GM19452 (cell line): ENCODE data around the gene KCNN3.
A peak's percentile ranks its signal among the peaks of the same experiment; 100 is the strongest.

Source experiments
- ATAC-seq: cut with Tn5 transposase; IDR thresholded peaks from one replicate; pipeline ENCODE4 v1.9.1; 2021; ENCODE audit not compliant: unreplicated experiment

The KCNN3 gene

GRCh38 chr1:154861607-154862094 lies 8.4 kb downstream of the KCNN3 start:
- ATAC-seq = no peak

- ATAC-seq = peak; percentile 62
Observed at GRCh38 chr1:154860156-154860870, 9.8 kb downstream of the KCNN3 start.

GRCh38 chr1:154859786-154860155 lies 10.3 kb downstream of the KCNN3 start:
- peak; percentile 32 for ATAC-seq

GRCh38 chr1:154859151-154859785 lies 10.8 kb downstream of the KCNN3 start:
- ATAC-seq = no peak

- no peak for ATAC-seq
Observed at GRCh38 chr1:154857441-154858215, 12.5 kb downstream of the KCNN3 start.

- ATAC-seq = no peak
Observed at GRCh38 chr1:154857022-154857421, 13.1 kb downstream of the KCNN3 start.

- no peak for ATAC-seq
Observed at GRCh38 chr1:154856544-154856943, 13.5 kb downstream of the KCNN3 start.

- no peak for ATAC-seq
Observed at GRCh38 chr1:154856049-154856448, 14.0 kb downstream of the KCNN3 start.

GRCh38 chr1:154855186-154855851 lies 14.8 kb downstream of the KCNN3 start:
- ATAC-seq = no peak

GRCh38 chr1:154852845-154853244 lies 17.2 kb downstream of the KCNN3 start:
- no peak for ATAC-seq

GRCh38 chr1:154851392-154852177 lies 18.5 kb downstream of the KCNN3 start:
- no peak for ATAC-seq

GRCh38 chr1:154849645-154850131 lies 20.4 kb downstream of the KCNN3 start:
- ATAC-seq = no peak

GRCh38 chr1:154848983-154849382 lies 21.1 kb downstream of the KCNN3 start:
- ATAC-seq = no peak

- no peak for ATAC-seq
Observed at GRCh38 chr1:154847891-154848290, 22.2 kb downstream of the KCNN3 start.

GRCh38 chr1:154846565-154847442 lies 23.3 kb downstream of the KCNN3 start:
- ATAC-seq = no peak

- no peak for ATAC-seq
Observed at GRCh38 chr1:154845879-154846278, 24.2 kb downstream of the KCNN3 start.

GRCh38 chr1:154845174-154845573 lies 24.9 kb downstream of the KCNN3 start:
- ATAC-seq = no peak

GRCh38 chr1:154844297-154844681 lies 25.8 kb downstream of the KCNN3 start:
- ATAC-seq = no peak

- ATAC-seq = no peak
Observed at GRCh38 chr1:154843636-154844296, 26.3 kb downstream of the KCNN3 start.
